Glutamatergic neuron (in vitro differentiated cells): ENCODE results near the gene CCDC127. TPM values are rescaled to one million over a fixed set of nuclear protein-coding genes. Genes with fewer than 3 reads are reported as not detected.
"Not testable (repeated sequence)": the region's sequence is repeated elsewhere in the genome, so short reads cannot be mapped to it uniquely, and the experiment has no call there.

Experiments used
- DNase-seq: peaks from one replicate; pipeline ENCODE4 v3.0.0; 2022
- H3K27ac Mint-ChIP-seq: one replicate; pipeline ENCODE4 v1.8.0; 2020; ENCODE audit warnings: mild to moderate bottlenecking, mixed read lengths, inconsistent platforms; ENCODE audit not compliant: unreplicated experiment
- H3K27me3 Mint-ChIP-seq: one replicate; pipeline ENCODE4 v1.8.0; 2020; ENCODE audit warnings: mild to moderate bottlenecking, moderate library complexity, mixed read lengths, inconsistent platforms; ENCODE audit not compliant: unreplicated experiment
- H3K36me3 Mint-ChIP-seq: one replicate; pipeline ENCODE4 v1.8.0; 2020; ENCODE audit warnings: mild to moderate bottlenecking, mixed read lengths, inconsistent platforms; ENCODE audit not compliant: unreplicated experiment
- H3K4me1 Mint-ChIP-seq: one replicate; pipeline ENCODE4 v1.8.0; 2020; ENCODE audit warnings: mild to moderate bottlenecking, low read depth, mixed read lengths, inconsistent platforms; ENCODE audit not compliant: unreplicated experiment
- H3K4me3 Mint-ChIP-seq: one replicate; pipeline ENCODE4 v1.8.0; 2020; ENCODE audit warnings: mild to moderate bottlenecking, mixed read lengths, inconsistent platforms; ENCODE audit not compliant: unreplicated experiment
- H3K9me3 Mint-ChIP-seq: one replicate; pipeline ENCODE4 v1.8.0; 2020; ENCODE audit warnings: mild to moderate bottlenecking, moderate library complexity, mixed read lengths, inconsistent platforms; ENCODE audit not compliant: unreplicated experiment
- total RNA-seq: library from RNA; stranded (reverse); fragmentation: NEBNext Ultra II Directional; extraction: Animal tissue kit (Norgen Biotek cat#: 25700); gene quantifications from one replicate; pipeline ENCODE4 v1.2.1, GENCODE V29; 2021; ENCODE audit not compliant: unreplicated experiment
- TF ChIP-seq, protein P1 (sequence below): fragments of 200-600 bp; sonication (generic); IDR thresholded peaks from one replicate; pipeline ENCODE4 v1.5.0; 2021; ENCODE audit not compliant: partially characterized antibody, unreplicated experiment

Gene CCDC127
- total RNA-seq, 1 donor from 2014 or later: 11.9 TPM

DNA sequence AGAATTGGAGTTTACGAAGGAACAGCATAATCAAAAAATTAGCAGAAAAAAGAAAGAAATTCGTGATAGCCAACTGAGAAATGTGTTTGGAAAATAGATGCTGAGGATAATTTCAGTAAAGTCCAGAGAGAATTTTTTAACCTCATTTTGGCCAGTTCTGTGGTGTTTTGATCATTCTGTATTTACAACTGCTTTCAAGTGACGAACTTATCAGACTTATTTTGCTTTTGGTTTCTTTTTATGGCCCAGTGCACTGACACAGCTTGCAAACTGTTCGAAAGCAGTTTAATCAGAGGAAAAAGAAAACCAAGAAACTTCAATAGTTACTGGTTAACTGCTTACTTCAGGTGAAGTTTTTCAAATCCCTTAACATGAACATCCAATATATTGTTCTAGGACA, 2.0 kb upstream of the CCDC127 start:
- peaks cover 2% of the 10 kb centered on the region for H3K27me3 Mint-ChIP-seq
- no peaks in the 10 kb centered on the region for H3K9me3 Mint-ChIP-seq
- no peak for DNase-seq
- H3K36me3 Mint-ChIP-seq: no peaks in the 10 kb centered on the region
- no peak overlapping the region for H3K27ac Mint-ChIP-seq
- H3K4me1 Mint-ChIP-seq: peaks cover 17% of the 10 kb centered on the region
- peak overlapping the region; percentile 97 for H3K4me3 Mint-ChIP-seq
- TF ChIP-seq, protein P1, sequence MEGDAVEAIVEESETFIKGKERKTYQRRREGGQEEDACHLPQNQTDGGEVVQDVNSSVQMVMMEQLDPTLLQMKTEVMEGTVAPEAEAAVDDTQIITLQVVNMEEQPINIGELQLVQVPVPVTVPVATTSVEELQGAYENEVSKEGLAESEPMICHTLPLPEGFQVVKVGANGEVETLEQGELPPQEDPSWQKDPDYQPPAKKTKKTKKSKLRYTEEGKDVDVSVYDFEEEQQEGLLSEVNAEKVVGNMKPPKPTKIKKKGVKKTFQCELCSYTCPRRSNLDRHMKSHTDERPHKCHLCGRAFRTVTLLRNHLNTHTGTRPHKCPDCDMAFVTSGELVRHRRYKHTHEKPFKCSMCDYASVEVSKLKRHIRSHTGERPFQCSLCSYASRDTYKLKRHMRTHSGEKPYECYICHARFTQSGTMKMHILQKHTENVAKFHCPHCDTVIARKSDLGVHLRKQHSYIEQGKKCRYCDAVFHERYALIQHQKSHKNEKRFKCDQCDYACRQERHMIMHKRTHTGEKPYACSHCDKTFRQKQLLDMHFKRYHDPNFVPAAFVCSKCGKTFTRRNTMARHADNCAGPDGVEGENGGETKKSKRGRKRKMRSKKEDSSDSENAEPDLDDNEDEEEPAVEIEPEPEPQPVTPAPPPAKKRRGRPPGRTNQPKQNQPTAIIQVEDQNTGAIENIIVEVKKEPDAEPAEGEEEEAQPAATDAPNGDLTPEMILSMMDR: no peak

DNA sequence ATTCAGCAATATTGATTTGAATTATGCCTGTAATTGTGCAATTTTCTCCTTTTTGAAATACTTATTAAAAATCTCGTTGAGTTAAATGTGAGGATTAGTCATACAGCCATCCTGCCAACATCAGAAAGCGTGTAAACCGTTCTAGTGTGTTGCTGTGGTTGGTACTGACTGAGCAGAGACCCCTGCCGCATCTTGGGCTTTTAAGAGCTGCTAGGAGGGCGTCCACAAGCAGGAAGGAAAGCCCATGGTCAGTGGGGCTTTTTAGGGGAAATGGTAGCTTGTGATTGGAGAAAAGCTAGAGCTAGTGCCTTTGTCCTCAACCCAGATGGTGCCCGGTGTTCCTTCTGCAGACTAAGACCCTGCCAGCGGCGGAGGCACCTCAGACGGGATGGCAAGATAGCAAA, 1.5 kb upstream of the CCDC127 start:
- Mint-ChIP-seq H3K27me3 (peaks cover 2% of the 10 kb centered on the region), H3K9me3 (no peaks in the 10 kb centered on the region), H3K27ac (no peak overlapping the region), H3K4me3 (peak overlapping the region; percentile 97), H3K4me1 (peaks cover 18% of the 10 kb centered on the region), H3K36me3 (no peaks in the 10 kb centered on the region)
- DNase-seq: no peak
- TF ChIP-seq, protein P1: no peak

- peak overlapping the region; percentile 97 for H3K4me3 Mint-ChIP-seq
- H3K4me1 Mint-ChIP-seq: peaks cover 18% of the 10 kb centered on the region
- peaks cover 2% of the 10 kb centered on the region for H3K27me3 Mint-ChIP-seq
- H3K9me3 Mint-ChIP-seq: no peaks in the 10 kb centered on the region
- DNase-seq: peak; percentile 66
- TF ChIP-seq, protein P1: no peak
- peaks cover 3% of the 10 kb centered on the region for H3K36me3 Mint-ChIP-seq
- peak overlapping the region; percentile 87 for H3K27ac Mint-ChIP-seq
These were observed 721 bp upstream of the CCDC127 start for GRCh38 chr5:218457-219291.

GRCh38 chr5:216076-216475, 1.9 kb downstream of the CCDC127 start:
- H3K27ac Mint-ChIP-seq, H3K4me3 Mint-ChIP-seq, H3K36me3 Mint-ChIP-seq, DNase-seq, H3K27me3 Mint-ChIP-seq, H3K9me3 Mint-ChIP-seq: not testable (repeated sequence)
- H3K4me1 Mint-ChIP-seq: peaks cover 12% of the 10 kb centered on the region

- not testable (repeated sequence) for DNase-seq, H3K36me3 Mint-ChIP-seq, H3K9me3 Mint-ChIP-seq, H3K4me3 Mint-ChIP-seq, H3K27me3 Mint-ChIP-seq, H3K27ac Mint-ChIP-seq
- H3K4me1 Mint-ChIP-seq: peaks cover 13% of the 10 kb centered on the region
These were observed 2.7 kb downstream of the CCDC127 start for GRCh38 chr5:215256-215655.

GRCh38 chr5:213803-214395, 4.1 kb downstream of the CCDC127 start:
- TF ChIP-seq, protein P1: no peak
- H3K36me3 Mint-ChIP-seq: peaks cover 6% of the 10 kb centered on the region
- no peak for DNase-seq
- no peak overlapping the region for H3K4me3 Mint-ChIP-seq
- H3K9me3 Mint-ChIP-seq: peaks cover 2% of the 10 kb centered on the region
- H3K27ac Mint-ChIP-seq: no peak overlapping the region
- peaks cover 16% of the 10 kb centered on the region for H3K4me1 Mint-ChIP-seq
- H3K27me3 Mint-ChIP-seq: peaks cover 4% of the 10 kb centered on the region
